ENCODE data around the gene ODAD4.

DNA sequence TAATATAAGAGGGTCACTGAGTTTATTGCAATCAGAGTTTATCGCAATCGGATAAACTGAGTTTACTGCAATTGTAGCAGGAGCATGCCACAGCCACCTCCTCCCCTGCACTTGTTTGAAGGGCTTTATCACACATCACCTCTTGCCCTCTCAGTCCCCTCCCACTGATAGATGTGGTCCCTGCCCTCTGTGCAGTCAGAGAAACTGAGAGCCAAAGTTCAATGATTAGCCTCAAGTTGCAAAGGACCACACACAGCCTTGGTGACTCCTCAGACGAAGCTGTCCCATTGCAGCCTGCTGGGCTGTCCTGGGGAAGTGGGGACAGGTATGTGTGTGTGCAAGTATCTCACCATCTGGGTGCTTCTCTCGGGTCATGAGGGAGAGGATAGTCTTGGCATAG is 25.2 kb upstream of the ODAD4 start:
- TF ChIP-seq, protein P1, sequence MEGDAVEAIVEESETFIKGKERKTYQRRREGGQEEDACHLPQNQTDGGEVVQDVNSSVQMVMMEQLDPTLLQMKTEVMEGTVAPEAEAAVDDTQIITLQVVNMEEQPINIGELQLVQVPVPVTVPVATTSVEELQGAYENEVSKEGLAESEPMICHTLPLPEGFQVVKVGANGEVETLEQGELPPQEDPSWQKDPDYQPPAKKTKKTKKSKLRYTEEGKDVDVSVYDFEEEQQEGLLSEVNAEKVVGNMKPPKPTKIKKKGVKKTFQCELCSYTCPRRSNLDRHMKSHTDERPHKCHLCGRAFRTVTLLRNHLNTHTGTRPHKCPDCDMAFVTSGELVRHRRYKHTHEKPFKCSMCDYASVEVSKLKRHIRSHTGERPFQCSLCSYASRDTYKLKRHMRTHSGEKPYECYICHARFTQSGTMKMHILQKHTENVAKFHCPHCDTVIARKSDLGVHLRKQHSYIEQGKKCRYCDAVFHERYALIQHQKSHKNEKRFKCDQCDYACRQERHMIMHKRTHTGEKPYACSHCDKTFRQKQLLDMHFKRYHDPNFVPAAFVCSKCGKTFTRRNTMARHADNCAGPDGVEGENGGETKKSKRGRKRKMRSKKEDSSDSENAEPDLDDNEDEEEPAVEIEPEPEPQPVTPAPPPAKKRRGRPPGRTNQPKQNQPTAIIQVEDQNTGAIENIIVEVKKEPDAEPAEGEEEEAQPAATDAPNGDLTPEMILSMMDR (IDR thresholded peaks at IDR 0.05), result no peak
- no peak for TF ChIP-seq POLR2A (IDR thresholded peaks at IDR 0.05)
